GM12878 (cell line): Measurements from ENCODE around the gene TMPRSS9. TPM values are rescaled to one million over a fixed set of nuclear protein-coding genes. Genes with fewer than 3 reads are reported as not detected.

Source experiments
- ASH2L ChIP-seq: fragments of 300-600, 200-600 bp; sonication (generic); IDR thresholded peaks from 2 replicates; pipeline ENCODE4 v1.6.1; 2017; ENCODE audit warnings: low read depth, mild to moderate bottlenecking, borderline replicate concordance
- BCL11A ChIP-seq: IDR thresholded peaks from 2 replicates; pipeline ENCODE4 v1.6.1; 2011; ENCODE audit warnings: low read depth, low read length
- BHLHE40 ChIP-seq, 2 experiments: fragments of 450-650 bp in 1 of 2; IDR thresholded peaks; 2 replicates each; pipeline ENCODE4 v1.6.1; 2011 to 2017; ENCODE audit warnings: low read depth in 2 of 2, borderline replicate concordance in 1 of 2, improper control_type of control experiment in 1 of 2, low read length in 1 of 2, mild to moderate bottlenecking in 1 of 2
- CHD4 ChIP-seq: fragments of 200-600 bp; sonication (generic); IDR thresholded peaks from 2 replicates; pipeline ENCODE4 v1.6.1; 2016; ENCODE audit warnings: mild to moderate bottlenecking
- CREB1 ChIP-seq: IDR thresholded peaks from 2 replicates; pipeline ENCODE4 v1.6.1; 2012; ENCODE audit warnings: low read depth, mild to moderate bottlenecking, inconsistent platforms
- EGR1 ChIP-seq, 2 experiments: IDR thresholded peaks; 1 replicate in 1 of 2; 2 replicates in 1 of 2; pipeline ENCODE4 v1.6.1; 2011 to 2012; ENCODE audit warnings: low read depth in 2 of 2, low read length in 2 of 2, borderline replicate concordance in 1 of 2, mild to moderate bottlenecking in 1 of 2, moderate library complexity in 1 of 2
- EZH2 ChIP-seq: IDR thresholded peaks from 2 replicates; pipeline ENCODE4 v1.6.1; 2012; ENCODE audit warnings: low read depth, mild to moderate bottlenecking, control low read depth, inconsistent platforms, low read length, borderline replicate concordance; ENCODE audit not compliant: control insufficient read depth
- HDAC6 ChIP-seq: fragments of 200-600 bp; sonication (generic); IDR thresholded peaks from one replicate; pipeline ENCODE4 v1.8.0; 2017; ENCODE audit warnings: antibody characterized with exemption; ENCODE audit not compliant: unreplicated experiment
- JUNB ChIP-seq: IDR thresholded peaks from 2 replicates; pipeline ENCODE4 v1.6.1; 2016; ENCODE audit warnings: antibody characterized with exemption, mild to moderate bottlenecking
- KAT2A ChIP-seq: conservative IDR thresholded peaks from 2 replicates; pipeline ENCODE4 v1.6.1; 2011; ENCODE audit warnings: low read depth, low read length; ENCODE audit not compliant: control insufficient read depth
- MTA3 ChIP-seq: IDR thresholded peaks from 2 replicates; pipeline ENCODE4 v1.6.1; 2012; ENCODE audit warnings: low read length, inconsistent platforms, borderline replicate concordance
- NR2C1 ChIP-seq: fragments of 450-650 bp; IDR thresholded peaks from 2 replicates; pipeline ENCODE4 v1.6.1; 2017; ENCODE audit warnings: antibody characterized with exemption, mild to moderate bottlenecking, moderate library complexity
- PAX5 ChIP-seq: IDR thresholded peaks from 2 replicates; pipeline ENCODE4 v1.6.1; 2011; ENCODE audit warnings: low read depth, low read length, borderline replicate concordance
- POLR2A ChIP-seq: IDR thresholded peaks from 2 replicates; pipeline ENCODE4 v1.6.1; 2011; ENCODE audit warnings: low read depth, mild to moderate bottlenecking, low read length
- TCF12 ChIP-seq: IDR thresholded peaks from 2 replicates; pipeline ENCODE4 v1.6.1; 2011; ENCODE audit warnings: low read depth, mild to moderate bottlenecking, low read length
- ZNF207 ChIP-seq: fragments of 450-650 bp; IDR thresholded peaks from 2 replicates; pipeline ENCODE4 v1.6.1; 2014; ENCODE audit warnings: antibody characterized with exemption, mild to moderate bottlenecking, borderline replicate concordance
- ZNF274 ChIP-seq: IDR thresholded peaks from one replicate; pipeline ENCODE4 v1.8.0; 2011; ENCODE audit not compliant: insufficient read length, insufficient read depth
- ZNF622 ChIP-seq: fragments of 450-650 bp; IDR thresholded peaks from 2 replicates; pipeline ENCODE4 v1.6.1; 2017; ENCODE audit warnings: mild to moderate bottlenecking, inconsistent platforms
- polyA plus RNA-seq, 11 experiments: library from polyadenylated mRNA; depleted of rRNA in 4 of 11; unstranded in 6 of 11; stranded (reverse) in 5 of 11; fragments of >200 nt; fragmentation: Nextera tagmentation in 4 of 11; fragmentation: Illumina TruSeq in 1 of 11; extraction: Ambion mirVana in 4 of 11; extraction: Trizol in 1 of 11; gene quantifications; 1 replicate in 1 of 11; 2 replicates in 10 of 11; pipeline versions ENCODE4 v1.2.1 to v1.2.3, GENCODE V29; 2011 to 2016; ENCODE audit warnings: inconsistent platforms in 2 of 11, missing spikeins in 2 of 11, low read depth in 1 of 11
- total RNA-seq, 4 experiments: library from RNA; depleted of rRNA in 3 of 4; stranded (reverse); fragments of >200 nt in 3 of 4; fragmentation: Illumina TruSeq in 1 of 4; extraction: Trizol in 1 of 4; gene quantifications; 2 replicates each; pipeline versions ENCODE4 v1.2.1 to v1.2.3, GENCODE V29; 2013 to 2021
- TF ChIP-seq, protein P1 (sequence below): fragments of 450-650 bp; IDR thresholded peaks from 2 replicates; pipeline ENCODE4 v1.6.1; 2017; ENCODE audit warnings: mild to moderate bottlenecking, moderate library complexity
- TF ChIP-seq, protein P2 (sequence below): IDR thresholded peaks from 2 replicates; pipeline ENCODE4 v1.6.1; 2012; ENCODE audit warnings: mild to moderate bottlenecking, low read depth, low read length
- TF ChIP-seq, protein P3 (sequence below): IDR thresholded peaks from 2 replicates; pipeline ENCODE4 v1.6.1; 2012; ENCODE audit warnings: low read depth, low read length, improper control_type of control experiment

Gene TMPRSS9
- total and polyA plus RNA-seq, 10 of the 15 experiments (the other 5 are each of a cell fraction or from before 2014, with no cell fraction given) = 0.24 TPM; not detected in 9

DNA sequence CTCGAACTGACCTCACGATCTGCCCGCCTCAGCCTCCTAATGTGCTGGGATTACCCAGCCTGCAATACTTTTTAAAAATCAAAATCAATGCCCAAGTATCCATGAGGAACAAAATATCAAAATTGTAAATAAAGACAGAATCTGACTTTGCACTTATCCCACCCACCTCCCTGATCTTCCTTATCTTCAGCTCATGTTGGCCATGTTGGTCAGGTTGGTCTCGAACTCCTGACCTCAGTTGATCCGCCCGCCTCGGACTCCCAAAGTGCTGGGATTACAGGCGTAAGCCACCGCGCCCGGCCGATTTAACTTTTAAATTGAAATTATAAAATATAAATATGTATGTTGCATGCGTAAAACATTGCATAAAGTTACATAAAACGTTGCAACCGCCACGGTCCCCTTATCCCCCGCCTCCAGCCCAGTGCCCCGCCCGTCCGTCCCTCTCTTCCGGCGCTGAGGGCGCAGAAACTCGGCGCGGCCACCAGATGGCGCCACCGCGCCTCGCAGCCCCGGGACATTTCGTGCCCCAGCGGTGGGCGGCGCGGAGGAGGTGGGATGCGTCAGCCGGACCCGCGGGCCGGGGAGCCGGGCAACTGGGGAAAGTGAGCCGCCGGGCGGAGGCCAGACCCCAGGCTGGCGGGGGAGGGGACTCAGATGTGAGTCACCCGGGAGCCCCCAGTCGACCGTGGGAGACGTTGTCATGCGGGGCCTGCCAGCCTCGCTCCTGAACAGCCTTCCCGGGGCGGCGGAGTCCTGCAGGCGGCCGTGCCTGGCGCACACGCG lies 114.4 kb downstream of the TMPRSS9 start (continued):
- TF ChIP-seq MTA3 (no peak), KAT2A (no peak), CREB1 (peak; percentile 61), JUNB (no peak), POLR2A (no peak), TCF12 (peak; percentile 79), NR2C1 (no peak), ASH2L (no peak), PAX5 (peak; percentile 21; the same call in 1 of the 2 replicates), EZH2 (no peak), ZNF622 (no peak), EGR1 (IDR thresholded peaks at IDR 0.05; ENCODE audit: borderline replicate concordance in 1 of 2, low read depth in 2 of 2, low read length in 2 of 2) (peak in 1 of 2 experiments; percentile 88; a peak in 2 of 3 replicates), CHD4 (no peak), HDAC6 (no peak), ZNF207 (peak; percentile 92; the same call in 1 of the 2 replicates), BHLHE40 (IDR thresholded peaks at IDR 0.05; ENCODE audit: borderline replicate concordance in 1 of 2, low read depth in 2 of 2, low read length in 1 of 2) (peak; percentile 70 to 82; a peak in 3 of 4 replicates), ZNF274 (no peak), BCL11A (no peak)
- TF ChIP-seq, protein P1, sequence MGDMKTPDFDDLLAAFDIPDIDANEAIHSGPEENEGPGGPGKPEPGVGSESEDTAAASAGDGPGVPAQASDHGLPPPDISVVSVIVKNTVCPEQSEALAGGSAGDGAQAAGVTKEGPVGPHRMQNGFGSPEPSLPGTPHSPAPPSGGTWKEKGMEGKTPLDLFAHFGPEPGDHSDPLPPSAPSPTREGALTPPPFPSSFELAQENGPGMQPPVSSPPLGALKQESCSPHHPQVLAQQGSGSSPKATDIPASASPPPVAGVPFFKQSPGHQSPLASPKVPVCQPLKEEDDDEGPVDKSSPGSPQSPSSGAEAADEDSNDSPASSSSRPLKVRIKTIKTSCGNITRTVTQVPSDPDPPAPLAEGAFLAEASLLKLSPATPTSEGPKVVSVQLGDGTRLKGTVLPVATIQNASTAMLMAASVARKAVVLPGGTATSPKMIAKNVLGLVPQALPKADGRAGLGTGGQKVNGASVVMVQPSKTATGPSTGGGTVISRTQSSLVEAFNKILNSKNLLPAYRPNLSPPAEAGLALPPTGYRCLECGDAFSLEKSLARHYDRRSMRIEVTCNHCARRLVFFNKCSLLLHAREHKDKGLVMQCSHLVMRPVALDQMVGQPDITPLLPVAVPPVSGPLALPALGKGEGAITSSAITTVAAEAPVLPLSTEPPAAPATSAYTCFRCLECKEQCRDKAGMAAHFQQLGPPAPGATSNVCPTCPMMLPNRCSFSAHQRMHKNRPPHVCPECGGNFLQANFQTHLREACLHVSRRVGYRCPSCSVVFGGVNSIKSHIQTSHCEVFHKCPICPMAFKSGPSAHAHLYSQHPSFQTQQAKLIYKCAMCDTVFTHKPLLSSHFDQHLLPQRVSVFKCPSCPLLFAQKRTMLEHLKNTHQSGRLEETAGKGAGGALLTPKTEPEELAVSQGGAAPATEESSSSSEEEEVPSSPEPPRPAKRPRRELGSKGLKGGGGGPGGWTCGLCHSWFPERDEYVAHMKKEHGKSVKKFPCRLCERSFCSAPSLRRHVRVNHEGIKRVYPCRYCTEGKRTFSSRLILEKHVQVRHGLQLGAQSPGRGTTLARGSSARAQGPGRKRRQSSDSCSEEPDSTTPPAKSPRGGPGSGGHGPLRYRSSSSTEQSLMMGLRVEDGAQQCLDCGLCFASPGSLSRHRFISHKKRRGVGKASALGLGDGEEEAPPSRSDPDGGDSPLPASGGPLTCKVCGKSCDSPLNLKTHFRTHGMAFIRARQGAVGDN = peak; percentile 31; the same call in 1 of the 2 replicates
- TF ChIP-seq, protein P2, sequence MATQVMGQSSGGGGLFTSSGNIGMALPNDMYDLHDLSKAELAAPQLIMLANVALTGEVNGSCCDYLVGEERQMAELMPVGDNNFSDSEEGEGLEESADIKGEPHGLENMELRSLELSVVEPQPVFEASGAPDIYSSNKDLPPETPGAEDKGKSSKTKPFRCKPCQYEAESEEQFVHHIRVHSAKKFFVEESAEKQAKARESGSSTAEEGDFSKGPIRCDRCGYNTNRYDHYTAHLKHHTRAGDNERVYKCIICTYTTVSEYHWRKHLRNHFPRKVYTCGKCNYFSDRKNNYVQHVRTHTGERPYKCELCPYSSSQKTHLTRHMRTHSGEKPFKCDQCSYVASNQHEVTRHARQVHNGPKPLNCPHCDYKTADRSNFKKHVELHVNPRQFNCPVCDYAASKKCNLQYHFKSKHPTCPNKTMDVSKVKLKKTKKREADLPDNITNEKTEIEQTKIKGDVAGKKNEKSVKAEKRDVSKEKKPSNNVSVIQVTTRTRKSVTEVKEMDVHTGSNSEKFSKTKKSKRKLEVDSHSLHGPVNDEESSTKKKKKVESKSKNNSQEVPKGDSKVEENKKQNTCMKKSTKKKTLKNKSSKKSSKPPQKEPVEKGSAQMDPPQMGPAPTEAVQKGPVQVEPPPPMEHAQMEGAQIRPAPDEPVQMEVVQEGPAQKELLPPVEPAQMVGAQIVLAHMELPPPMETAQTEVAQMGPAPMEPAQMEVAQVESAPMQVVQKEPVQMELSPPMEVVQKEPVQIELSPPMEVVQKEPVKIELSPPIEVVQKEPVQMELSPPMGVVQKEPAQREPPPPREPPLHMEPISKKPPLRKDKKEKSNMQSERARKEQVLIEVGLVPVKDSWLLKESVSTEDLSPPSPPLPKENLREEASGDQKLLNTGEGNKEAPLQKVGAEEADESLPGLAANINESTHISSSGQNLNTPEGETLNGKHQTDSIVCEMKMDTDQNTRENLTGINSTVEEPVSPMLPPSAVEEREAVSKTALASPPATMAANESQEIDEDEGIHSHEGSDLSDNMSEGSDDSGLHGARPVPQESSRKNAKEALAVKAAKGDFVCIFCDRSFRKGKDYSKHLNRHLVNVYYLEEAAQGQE = no peak
- TF ChIP-seq, protein P3, sequence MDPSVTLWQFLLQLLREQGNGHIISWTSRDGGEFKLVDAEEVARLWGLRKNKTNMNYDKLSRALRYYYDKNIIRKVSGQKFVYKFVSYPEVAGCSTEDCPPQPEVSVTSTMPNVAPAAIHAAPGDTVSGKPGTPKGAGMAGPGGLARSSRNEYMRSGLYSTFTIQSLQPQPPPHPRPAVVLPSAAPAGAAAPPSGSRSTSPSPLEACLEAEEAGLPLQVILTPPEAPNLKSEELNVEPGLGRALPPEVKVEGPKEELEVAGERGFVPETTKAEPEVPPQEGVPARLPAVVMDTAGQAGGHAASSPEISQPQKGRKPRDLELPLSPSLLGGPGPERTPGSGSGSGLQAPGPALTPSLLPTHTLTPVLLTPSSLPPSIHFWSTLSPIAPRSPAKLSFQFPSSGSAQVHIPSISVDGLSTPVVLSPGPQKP = peak; percentile 82; the same call in 1 of the 2 replicates
